H9 (cell line): ENCODE data around the gene HP1BP3. TPM values are rescaled to one million over a fixed set of nuclear protein-coding genes. Genes with fewer than 3 reads are reported as not detected.

Source experiments
- DNase-seq: peaks from one replicate; pipeline ENCODE4 v3.0.0-alpha.2; 2017
- H2AFZ ChIP-seq: one replicate; pipeline ENCODE4 v1.6.1; 2013; ENCODE audit warnings: mild to moderate bottlenecking, low read length, control low read depth, moderate library complexity
- H2AK5ac ChIP-seq: 2 replicates; pipeline ENCODE4 v1.6.1; 2013; ENCODE audit warnings: low read length, control low read depth, mixed read lengths; ENCODE audit not compliant: insufficient read length
- H2BK120ac ChIP-seq: one replicate; pipeline ENCODE4 v1.6.1; 2013; ENCODE audit warnings: low read depth, mild to moderate bottlenecking, low read length, control low read depth, inconsistent platforms; ENCODE audit not compliant: poor library complexity, severe bottlenecking
- H2BK12ac ChIP-seq: 2 replicates; pipeline ENCODE4 v1.6.1; 2013; ENCODE audit warnings: low read length, control low read depth, mixed read lengths, low read depth; ENCODE audit not compliant: insufficient read length
- H2BK15ac ChIP-seq: 2 replicates; pipeline ENCODE4 v1.6.1; 2013; ENCODE audit warnings: low read depth, low read length, control low read depth
- H2BK20ac ChIP-seq: one replicate; pipeline ENCODE4 v1.6.1; 2013; ENCODE audit warnings: low read depth, mild to moderate bottlenecking, low read length, control low read depth, inconsistent platforms; ENCODE audit not compliant: poor library complexity, severe bottlenecking
- H2BK5ac ChIP-seq: 2 replicates; pipeline ENCODE4 v1.6.1; 2013; ENCODE audit warnings: low read length, control low read depth, mixed read lengths; ENCODE audit not compliant: insufficient read length
- H3K14ac ChIP-seq: 2 replicates; pipeline ENCODE4 v1.6.1; 2013; ENCODE audit warnings: low read length, control low read depth; ENCODE audit not compliant: insufficient read depth
- H3K18ac ChIP-seq: 2 replicates; pipeline ENCODE4 v1.6.1; 2013; ENCODE audit warnings: low read depth, mild to moderate bottlenecking, mixed read lengths, low read length, control low read depth; ENCODE audit not compliant: insufficient read length
- H3K23ac ChIP-seq: 2 replicates; pipeline ENCODE4 v1.6.1; 2013; ENCODE audit warnings: low read length, control low read depth, mixed read lengths, low read depth; ENCODE audit not compliant: insufficient read length
- H3K23me2 ChIP-seq: 2 replicates; pipeline ENCODE4 v1.6.1; 2013; ENCODE audit warnings: low read depth, mild to moderate bottlenecking, mixed read lengths, low read length, control low read depth; ENCODE audit not compliant: insufficient read length, poor library complexity, severe bottlenecking
- H3K27ac ChIP-seq: 2 replicates; pipeline ENCODE4 v1.5.1; 2013; ENCODE audit warnings: low read length, control low read depth, mixed read lengths, low read depth; ENCODE audit not compliant: insufficient read length
- H3K27me3 ChIP-seq: 2 replicates; pipeline ENCODE4 v1.6.1; 2013; ENCODE audit warnings: low read length, control low read depth, inconsistent platforms; ENCODE audit not compliant: insufficient read depth
- H3K4ac ChIP-seq: 2 replicates; pipeline ENCODE4 v1.6.1; 2013; ENCODE audit warnings: low read depth, mild to moderate bottlenecking, control low read depth, inconsistent platforms, low read length, moderate library complexity
- H3K4me1 ChIP-seq: 2 replicates; pipeline ENCODE4 v1.6.1; 2013; ENCODE audit warnings: low read length, control low read depth, inconsistent platforms; ENCODE audit not compliant: insufficient read depth
- H3K4me2 ChIP-seq: 2 replicates; pipeline ENCODE4 v1.6.1; 2013; ENCODE audit warnings: low read length, control low read depth, mixed read lengths; ENCODE audit not compliant: insufficient read length, insufficient read depth
- H3K56ac ChIP-seq: 2 replicates; pipeline ENCODE4 v1.6.1; 2013; ENCODE audit warnings: low read depth, mild to moderate bottlenecking, mixed read lengths, low read length, control low read depth; ENCODE audit not compliant: insufficient read length
- H3K79me1 ChIP-seq: 2 replicates; pipeline ENCODE4 v1.6.1; 2013; ENCODE audit warnings: low read depth, mild to moderate bottlenecking, moderate library complexity, low read length, control low read depth, inconsistent platforms; ENCODE audit not compliant: insufficient read depth, poor library complexity, severe bottlenecking
- H3K79me2 ChIP-seq: 2 replicates; pipeline ENCODE4 v1.6.1; 2013; ENCODE audit warnings: low read length, control low read depth, inconsistent platforms; ENCODE audit not compliant: insufficient read depth
- H3K9ac ChIP-seq: 2 replicates; pipeline ENCODE4 v1.6.1; 2013; ENCODE audit warnings: low read length, control low read depth, mixed read lengths; ENCODE audit not compliant: insufficient read length; ENCODE audit errors: extremely low read depth
- H3K9me3 ChIP-seq: one replicate; pipeline ENCODE4 v1.6.1; 2013; ENCODE audit warnings: low read depth, low read length, inconsistent platforms; ENCODE audit not compliant: control insufficient read depth
- H3T11ph ChIP-seq: one replicate; pipeline ENCODE4 v1.6.1; 2013; ENCODE audit warnings: mild to moderate bottlenecking, low read length, control low read depth, inconsistent platforms
- H4K20me1 ChIP-seq: one replicate; pipeline ENCODE4 v1.6.1; 2013; ENCODE audit not compliant: control insufficient read depth, insufficient read length, insufficient read depth
- H4K5ac ChIP-seq: 2 replicates; pipeline ENCODE4 v1.6.1; 2013; ENCODE audit warnings: low read depth, mild to moderate bottlenecking, mixed read lengths, low read length, control low read depth; ENCODE audit not compliant: insufficient read length
- H4K8ac ChIP-seq: replicated peaks from 2 replicates; pipeline ENCODE4 v1.6.1; 2013; ENCODE audit warnings: low read length, control low read depth, mixed read lengths, low read depth; ENCODE audit not compliant: insufficient read length
- H4K91ac ChIP-seq: 2 replicates; pipeline ENCODE4 v1.6.1; 2013; ENCODE audit warnings: low read depth, mild to moderate bottlenecking, moderate library complexity, mixed read lengths, low read length, control low read depth; ENCODE audit not compliant: insufficient read length
- H3K27ac Mint-ChIP-seq, 3 experiments: 2 replicates in 2 of 3; 3 replicates in 1 of 3; pipeline ENCODE4 v1.8.0; 2020 to 2021; ENCODE audit warnings: mixed read lengths in 3 of 3, mild to moderate bottlenecking in 1 of 3, moderate library complexity in 1 of 3
- H3K27me3 Mint-ChIP-seq: 2 replicates; pipeline ENCODE4 v1.8.0; 2021; ENCODE audit warnings: low read depth, mild to moderate bottlenecking, moderate library complexity, mixed read lengths
- H3K36me3 Mint-ChIP-seq, 3 experiments: 2 replicates in 2 of 3; 3 replicates in 1 of 3; pipeline ENCODE4 v1.8.0; 2020 to 2021; ENCODE audit warnings: low read depth in 3 of 3, mixed read lengths in 3 of 3; ENCODE audit not compliant: insufficient read depth in 1 of 3
- H3K4me1 Mint-ChIP-seq, 2 experiments: 2 replicates each; pipeline ENCODE4 v1.8.0; 2020; ENCODE audit warnings: mixed read lengths in 2 of 2
- H3K4me3 Mint-ChIP-seq, 2 experiments: 2 replicates in 1 of 2; 3 replicates in 1 of 2; pipeline ENCODE4 v1.8.0; 2020 to 2021; ENCODE audit warnings: mild to moderate bottlenecking in 2 of 2, mixed read lengths in 2 of 2, moderate library complexity in 1 of 2
- H3K9me3 Mint-ChIP-seq, 2 experiments: 2 replicates in 1 of 2; 3 replicates in 1 of 2; pipeline ENCODE4 v1.8.0; 2020; ENCODE audit warnings: mild to moderate bottlenecking in 2 of 2, mixed read lengths in 2 of 2, moderate library complexity in 1 of 2
- CTCF ChIP-seq: fragments of 200-600 bp; sonication (generic); conservative IDR thresholded peaks from 3 replicates; pipeline ENCODE4 v1.8.0; 2021; ENCODE audit warnings: antibody characterized with exemption, mild to moderate bottlenecking
- total RNA-seq: library from RNA; stranded (reverse); gene quantifications from 2 replicates; pipeline ENCODE4 v1.2.1, GENCODE V29; 2021

The HP1BP3 gene
- total RNA-seq, 1 experiment from 2014 or later = 127 TPM

DNA sequence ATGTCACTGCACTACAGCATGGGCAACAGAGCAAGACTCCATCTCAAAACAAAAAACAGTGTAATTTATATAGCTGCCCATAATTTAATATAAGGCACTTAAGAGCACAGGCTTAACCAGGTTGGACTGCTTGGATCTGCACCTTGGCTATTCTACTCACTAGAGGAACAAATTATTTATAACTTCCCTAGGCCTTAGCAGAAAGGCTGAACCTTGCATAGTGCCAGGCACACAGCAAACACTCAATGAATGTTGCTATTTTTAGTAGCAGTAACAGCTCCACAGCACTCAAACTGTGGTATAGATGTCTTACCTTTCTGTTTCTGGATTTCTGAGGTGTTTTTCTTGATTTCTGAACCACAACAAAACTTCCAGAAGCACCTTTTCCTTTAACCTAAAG, 19.8 kb downstream of the HP1BP3 start:
- DNase-seq = no peak
- Histone ChIP-seq H2BK5ac (no peak overlapping the region), H4K91ac (no peak overlapping the region), H2BK20ac (no peak overlapping the region), H3K18ac (no peak overlapping the region), H2BK12ac (no peak overlapping the region), H3T11ph (no peak overlapping the region), H2AFZ (no peak overlapping the region), H3K27ac (no peak overlapping the region), H3K14ac (no peak overlapping the region), H3K4me2 (no peak overlapping the region), H2BK120ac (no peak overlapping the region), H4K8ac (no peak overlapping the region), H3K4ac (no peak overlapping the region), H2BK15ac (no peak overlapping the region), H3K56ac (no peak overlapping the region), H3K27me3 (no peaks in the 10 kb centered on the region), H3K4me1 (no peaks in the 10 kb centered on the region; the same call in 1 of the 2 replicates), H3K9ac (no peak overlapping the region), H3K9me3 (no peaks in the 10 kb centered on the region), H3K79me2 (no peaks in the 10 kb centered on the region), H4K5ac (no peak overlapping the region), H3K23me2 (no peaks in the 10 kb centered on the region), H2AK5ac (no peak overlapping the region), H3K79me1 (no peaks in the 10 kb centered on the region), H3K23ac (no peak overlapping the region), H4K20me1 (no peaks in the 10 kb centered on the region)
- no peak overlapping the region for H3K4me3 Mint-ChIP-seq
- no peaks in the 10 kb centered on the region for H3K27me3 Mint-ChIP-seq
- H3K27ac Mint-ChIP-seq = no peak overlapping the region
- TF ChIP-seq CTCF = no peak
- peaks cover 9 to 11% of the 10 kb centered on the region in 2 experiments for H3K4me1 Mint-ChIP-seq
- no peaks in the 10 kb centered on the region for H3K9me3 Mint-ChIP-seq
- H3K36me3 Mint-ChIP-seq = peaks cover 33 to 93% (median 71%) of the 10 kb centered on the region in 3 experiments
